GM08714 (cell line): Measurements from ENCODE around the gene KRTAP9-7.

Experiments used
- H3K4me3 ChIP-seq: fragments of 200-500 bp; sonication (Bioruptor generic); 2 replicates; pipeline ENCODE4 v1.5.1; 2014; ENCODE audit warnings: mild to moderate bottlenecking, low read length, inconsistent platforms
- ZNF274 ChIP-seq: IDR thresholded peaks from 2 replicates; pipeline ENCODE4 v1.6.1; 2012; ENCODE audit warnings: mild to moderate bottlenecking, low read depth, low read length

The KRTAP9-7 gene

GRCh38 chr17:41324180-41325075 lies 48.9 kb downstream of the KRTAP9-7 start:
- no peak overlapping the region for H3K4me3 ChIP-seq
- no peak for TF ChIP-seq ZNF274

- TF ChIP-seq ZNF274: no peak
- no peak overlapping the region for H3K4me3 ChIP-seq
Observed at GRCh38 chr17:41325126-41325525, 49.6 kb downstream of the KRTAP9-7 start.

DNA sequence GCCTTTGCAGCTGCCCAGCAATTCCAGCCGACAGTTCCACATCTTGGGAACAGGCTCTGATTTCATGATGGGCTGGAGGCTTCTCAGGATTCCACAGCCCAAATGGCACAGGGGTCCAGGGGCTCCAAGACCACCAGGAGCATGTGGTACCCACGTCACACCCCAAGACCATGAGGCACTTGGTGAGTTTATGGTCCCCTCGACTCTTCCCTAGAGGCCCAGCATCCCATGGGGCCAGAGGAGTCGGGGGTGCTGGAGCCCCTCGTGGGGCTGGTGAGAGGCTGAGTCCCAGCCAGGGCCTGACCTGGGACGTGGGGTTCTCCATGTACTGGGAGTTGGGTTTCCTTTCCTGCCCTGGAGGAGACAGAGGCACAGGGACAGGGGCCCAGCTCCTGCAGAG lies 50.1 kb downstream of the KRTAP9-7 start:
- TF ChIP-seq ZNF274: no peak

More for the DNA sequence above, 50.1 kb downstream of the KRTAP9-7 start:
- H3K4me3 ChIP-seq: no peak overlapping the region
